Activated T-cell treated with anti-CD3 and anti-CD28 coated beads for 48 hours (primary cell): Measurements from ENCODE around the gene NAV2.

Source experiments
- DNase-seq: peaks from one replicate; pipeline ENCODE4 v3.0.0-alpha.2; 2020; ENCODE audit warnings: low read depth

NAV2 gene

DNA sequence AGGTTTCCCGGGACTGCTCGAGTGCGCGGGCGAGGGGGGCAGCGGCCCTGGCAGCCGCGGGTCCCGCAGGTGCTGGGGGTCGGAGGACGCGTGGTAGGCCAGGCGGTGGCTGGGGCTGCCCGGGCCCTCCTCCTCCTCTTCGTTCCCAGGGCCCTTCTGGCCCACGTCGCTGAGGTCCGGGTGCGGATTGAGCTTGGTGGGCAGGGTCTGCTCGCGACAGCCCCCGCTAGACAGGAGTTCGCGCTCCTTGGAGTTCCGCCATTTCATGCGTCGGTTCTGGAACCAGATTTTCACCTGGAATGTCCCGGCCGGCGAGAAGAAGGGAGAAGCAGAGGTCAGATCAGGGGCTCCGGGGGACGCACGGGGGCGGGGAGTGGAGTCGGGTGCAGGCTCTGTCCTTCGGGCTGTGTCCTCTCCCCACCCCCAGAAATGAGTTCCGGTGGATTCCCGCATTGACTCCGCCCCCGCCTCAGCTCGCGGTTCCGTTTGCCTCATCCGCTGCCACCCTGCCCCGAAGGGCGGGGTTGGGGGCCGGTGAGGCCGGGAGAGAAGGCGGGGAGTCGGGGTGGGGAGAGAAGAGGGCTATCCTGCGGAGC lies 443.7 kb downstream of the NAV2 start:
- DNase-seq = no peak

- DNase-seq = no peak
Measured at GRCh38 chr11:20156876-20157613, 444.4 kb downstream of the NAV2 start.

DNA sequence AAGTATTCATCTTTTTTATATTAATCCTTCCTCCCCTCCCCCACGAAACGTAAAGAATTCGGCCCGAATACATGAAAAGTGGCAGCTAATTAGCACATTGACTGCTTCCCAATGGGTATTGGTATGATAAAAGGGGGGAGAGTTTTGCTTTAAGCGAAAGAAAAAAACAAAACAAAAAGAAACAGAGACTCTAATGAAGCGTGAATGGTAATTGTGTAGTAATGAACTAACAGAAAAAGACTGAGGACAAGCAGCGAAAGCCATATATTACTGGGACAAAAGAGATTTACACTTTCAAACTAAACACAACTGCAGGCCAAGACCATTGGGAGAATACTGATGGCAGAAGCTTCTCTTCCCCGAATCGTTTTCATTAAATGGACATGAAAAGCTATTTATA lies 445.1 kb downstream of the NAV2 start:
- DNase-seq = no peak

DNA sequence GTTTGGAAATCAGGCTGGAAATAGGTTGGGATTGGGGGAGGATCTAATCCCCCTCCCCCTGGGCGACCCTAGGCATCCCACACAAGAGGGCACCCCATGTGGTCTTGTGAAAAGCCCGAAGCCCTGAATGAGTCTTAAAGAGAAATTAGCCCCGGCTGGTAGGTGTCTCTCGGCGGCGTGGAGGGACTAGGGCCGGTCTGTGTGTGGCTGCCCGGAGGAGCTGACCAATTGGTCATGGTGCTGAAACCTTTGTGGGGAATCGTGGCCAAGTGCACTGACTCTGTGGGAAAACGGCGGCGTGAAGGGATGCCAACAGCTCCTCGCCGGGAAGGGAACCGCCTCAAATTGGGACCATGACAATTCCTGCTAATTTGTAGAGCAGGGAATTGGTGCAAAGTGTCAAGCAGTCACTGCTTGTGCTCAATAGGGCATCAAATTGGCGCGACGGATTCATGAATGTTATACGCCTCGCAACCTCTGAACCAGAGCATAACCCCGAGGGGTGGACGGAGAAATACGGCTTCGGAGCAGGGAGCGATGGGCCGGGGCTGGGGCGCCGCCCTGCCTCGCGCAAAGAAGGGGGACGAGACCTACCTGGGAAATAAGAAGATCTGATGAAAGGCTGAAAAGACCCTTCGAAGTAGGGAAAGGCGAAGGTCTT lies 446.1 kb downstream of the NAV2 start:
- no peak for DNase-seq

GRCh38 chr11:20159466-20160381 lies 447.1 kb downstream of the NAV2 start:
- DNase-seq = no peak

DNA sequence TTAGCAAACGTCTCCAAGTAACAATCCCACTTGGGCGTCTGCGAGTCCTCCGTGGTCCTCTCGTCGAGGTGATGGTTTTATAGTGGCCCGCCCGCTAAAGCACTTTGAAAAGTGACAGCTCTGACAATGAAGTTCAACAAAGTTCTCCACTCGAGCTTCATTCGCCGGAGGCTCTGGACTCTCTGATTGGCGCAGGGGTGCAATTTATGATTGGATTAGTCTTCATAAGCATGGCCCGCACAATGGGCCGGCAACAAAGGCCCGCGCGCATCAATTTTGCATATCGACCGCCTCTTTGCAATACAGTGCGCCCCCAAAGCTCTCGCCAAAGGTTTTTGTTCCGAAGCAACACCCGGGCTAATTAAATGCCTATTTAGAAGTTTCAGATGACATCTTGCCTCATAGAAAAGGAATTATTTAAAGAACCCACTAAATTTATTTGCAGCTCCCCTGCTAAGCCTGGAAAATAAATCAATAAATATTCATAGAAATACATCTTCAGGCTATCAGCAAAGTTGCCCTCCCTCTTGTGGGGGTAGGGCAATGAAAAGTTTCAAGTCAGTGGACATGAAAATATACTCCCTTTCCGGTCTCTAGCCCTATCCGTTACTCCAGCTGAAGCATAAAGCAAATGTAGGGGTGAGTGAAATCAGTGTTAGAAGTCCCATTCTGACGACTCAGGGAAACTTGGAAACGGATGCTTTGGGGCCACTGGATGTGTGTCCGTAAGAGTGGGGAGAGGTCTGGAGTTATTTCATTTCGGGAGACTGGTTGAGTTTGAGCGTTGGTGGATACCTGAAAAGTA lies 448.0 kb downstream of the NAV2 start, which contains the start of gene DBX1:
Gene DBX1 (minus strand): TSS at position 51 of the 805 bp plus-strand sequence. CDS start 151 bp downstream, outside the sequence.
- no peak for DNase-seq

GRCh38 chr11:20161230-20161918 lies 448.7 kb downstream of the NAV2 start:
- no peak for DNase-seq

DNA sequence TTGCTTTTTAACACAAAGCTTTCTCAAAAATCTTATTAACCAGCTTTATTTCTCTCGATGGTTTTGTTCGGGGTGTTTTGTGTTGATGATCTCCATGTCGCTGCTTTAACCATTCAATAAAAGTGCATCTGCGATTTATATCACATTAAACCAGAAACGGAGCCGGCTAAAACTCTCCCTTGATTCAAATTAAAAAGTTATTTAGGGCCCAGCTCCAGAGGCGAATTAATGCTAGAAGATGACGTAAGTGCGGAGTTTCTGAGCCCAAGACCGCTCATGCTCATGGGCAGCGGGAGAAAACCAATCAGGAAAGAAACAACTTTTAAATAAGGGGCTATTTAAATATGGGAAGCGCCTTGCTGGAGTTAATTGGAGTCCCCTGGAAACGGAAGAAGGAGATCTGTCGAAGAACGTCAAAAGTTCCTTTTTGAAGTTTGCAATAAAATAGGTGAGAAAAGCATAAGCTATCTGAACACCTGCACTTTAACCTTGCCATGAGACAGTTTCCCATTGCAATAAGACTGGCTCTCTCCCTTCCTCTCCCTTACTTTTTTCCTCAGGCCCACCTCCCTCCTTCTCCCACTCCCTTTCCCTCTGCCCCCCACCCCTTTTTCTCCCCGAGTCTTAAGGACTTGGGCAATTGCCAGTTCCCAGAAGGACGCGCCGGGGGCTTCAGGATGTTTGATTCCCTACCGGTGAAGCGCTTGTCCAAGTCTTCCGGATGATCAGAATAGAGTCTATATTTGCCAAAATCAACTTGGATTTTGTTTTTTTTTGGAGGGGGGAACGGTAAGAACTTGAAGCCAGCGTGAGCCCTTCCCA lies 449.5 kb downstream of the NAV2 start:
- no peak for DNase-seq

- no peak for DNase-seq
Measured at GRCh38 chr11:20162824-20163782, 450.5 kb downstream of the NAV2 start.

- DNase-seq = no peak
Measured at GRCh38 chr11:20163783-20164481, 451.3 kb downstream of the NAV2 start.
